Hematopoietic multipotent progenitor cell (in vitro differentiated cells): ENCODE measurements around the gene DOCK4. TPM values are rescaled to one million over a fixed set of nuclear protein-coding genes. Genes with fewer than 3 reads are reported as not detected.

Experiments
- DNase-seq, 3 donors: peaks; one replicate each; pipeline ENCODE4 v3.0.0-alpha.2; 2011 to 2015; ENCODE audit warnings: low read depth in 2 of 3, low spot score in 2 of 3
- total RNA-seq: library from RNA; depleted of rRNA; stranded (reverse); fragments of >200 nt; gene quantifications from one replicate; pipeline ENCODE4 v1.2.3, GENCODE V29; 2012

The DOCK4 gene
- total RNA-seq, 1 donor, result 2.4 TPM

DNA sequence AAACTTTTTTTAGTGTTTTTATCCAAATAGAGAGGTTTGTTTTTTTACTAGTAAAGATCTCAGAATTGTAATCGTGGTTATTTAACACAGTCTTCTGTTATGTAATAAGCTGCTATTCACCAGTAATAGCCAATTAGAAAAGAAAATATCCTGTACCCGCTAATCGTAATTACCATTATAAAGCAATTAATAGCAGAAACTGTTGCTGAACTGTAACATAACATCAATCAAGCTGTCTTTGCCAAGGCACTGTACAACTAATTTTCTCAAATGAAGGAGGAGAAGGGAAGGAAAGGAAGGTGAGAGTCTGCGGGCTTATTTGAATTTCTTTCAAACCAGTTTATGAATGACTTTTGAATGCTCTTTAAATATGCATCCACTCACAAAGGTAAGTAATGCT is 9.6 kb upstream of the DOCK4 start:
- DNase-seq, result no peak

DNA sequence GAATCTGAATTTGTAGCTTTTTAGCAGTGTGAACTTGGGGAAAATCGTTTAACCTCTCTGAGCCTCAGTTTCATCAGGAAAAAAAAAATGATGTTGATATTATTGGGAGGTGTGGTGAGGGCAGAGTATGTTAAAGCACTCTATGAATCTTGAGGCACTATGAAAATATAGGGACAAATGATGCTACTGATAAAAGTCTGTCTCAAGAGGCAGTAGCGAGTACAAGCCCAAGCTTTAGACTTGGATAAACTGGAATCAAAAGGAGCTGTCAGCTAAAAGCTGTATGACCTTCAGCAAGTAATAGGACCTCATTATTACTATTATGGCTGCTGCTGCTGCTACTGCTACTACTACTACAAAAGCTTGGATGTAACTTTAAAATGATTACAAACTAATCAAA is 8.7 kb upstream of the DOCK4 start:
- DNase-seq, result no peak

DNA sequence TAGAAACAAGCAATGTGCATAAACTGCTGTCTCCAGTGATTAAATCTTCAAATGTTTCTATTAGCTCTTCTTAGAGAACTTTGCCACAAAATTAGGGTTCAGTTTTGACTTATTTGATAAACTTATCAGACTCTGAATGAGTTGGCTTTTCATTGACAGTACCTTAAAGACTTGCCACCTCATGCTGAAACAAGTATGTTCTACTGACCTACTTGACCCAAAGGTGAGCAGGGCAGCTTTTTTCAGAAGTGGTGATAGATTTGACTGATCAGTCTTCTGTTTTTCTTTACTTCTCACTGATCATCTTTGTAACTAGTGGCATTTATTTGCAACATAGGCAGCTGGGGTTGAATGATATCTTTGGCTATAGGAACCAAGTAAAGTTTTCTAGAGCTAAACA is 8.1 kb upstream of the DOCK4 start:
- DNase-seq, result no peak

DNA sequence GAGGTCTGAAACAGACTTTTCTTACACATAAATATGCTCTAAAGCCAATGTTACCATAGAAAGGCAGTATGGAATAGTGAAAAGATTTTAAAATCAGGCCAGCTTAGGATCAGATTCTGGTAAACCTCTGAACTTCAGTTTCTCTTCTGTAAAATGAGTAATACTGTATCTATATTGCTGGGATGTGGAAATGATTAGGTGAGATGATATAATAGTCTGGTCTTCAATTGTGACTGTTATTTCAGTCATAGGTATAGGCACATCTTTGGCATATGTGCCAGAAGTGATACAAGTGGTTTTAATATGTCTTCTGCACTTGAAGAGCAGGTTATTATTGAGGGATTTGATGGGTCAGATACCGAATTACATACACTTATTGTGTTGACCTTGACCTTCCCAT is 7.5 kb upstream of the DOCK4 start:
- no peak for DNase-seq

- DNase-seq, result no peak
Measured at GRCh38 chr7:112212571-112212970, 6.4 kb upstream of the DOCK4 start.

DNA sequence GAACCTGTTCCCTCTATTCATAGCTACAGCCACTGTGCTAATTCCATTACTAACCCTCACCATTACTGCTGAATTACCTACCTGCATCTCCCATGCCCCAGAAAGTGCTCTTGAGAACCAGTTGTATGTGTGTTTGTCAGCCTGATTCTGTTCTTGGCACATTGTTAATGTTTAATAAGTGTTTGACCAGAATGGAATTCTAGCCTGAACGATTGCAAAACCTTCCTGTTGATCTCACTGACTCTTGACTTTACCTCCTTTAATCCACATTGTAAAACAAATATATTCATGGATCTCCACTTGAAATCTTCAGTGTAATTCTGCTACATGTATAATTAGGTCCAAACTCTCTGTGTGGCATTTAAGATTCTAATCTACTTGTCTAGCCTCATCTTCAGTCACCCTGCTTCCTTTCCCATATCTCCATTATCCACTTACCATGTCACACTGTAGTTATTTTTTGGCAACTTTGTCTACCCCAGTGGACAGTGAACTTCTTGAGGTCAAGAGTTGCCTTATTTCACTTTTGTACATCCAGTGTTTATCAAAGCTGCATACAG is 5.2 kb upstream of the DOCK4 start:
- DNase-seq, result no peak

DNA sequence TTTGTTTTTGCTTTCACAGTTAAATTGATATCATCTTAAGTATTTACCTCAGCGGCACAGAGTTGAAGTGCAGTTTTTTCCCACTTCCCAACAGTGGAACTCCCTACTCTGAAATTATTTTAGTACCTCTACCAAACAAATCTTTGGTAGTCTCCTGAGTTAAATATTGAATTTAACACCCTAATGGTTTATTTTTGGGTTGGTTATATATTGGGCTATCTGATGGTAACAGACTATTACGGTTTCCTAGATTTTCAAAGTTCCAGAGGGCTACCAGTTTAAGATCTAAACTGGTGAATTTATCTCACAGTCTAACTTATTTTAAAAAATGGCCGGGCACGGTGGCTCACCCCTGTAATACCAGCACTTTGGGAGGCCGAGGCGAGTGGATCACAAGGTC is 1.6 kb upstream of the DOCK4 start:
- DNase-seq, result no peak

- peak in 1 of 3 donors; percentile 10 for DNase-seq
Measured at GRCh38 chr7:112206991-112207592, 893 bp upstream of the DOCK4 start.

GRCh38 chr7:112205343-112206237 is 609 bp downstream of the DOCK4 start:
- peak in 2 of 3 donors; percentile 42 to 71 for DNase-seq

DNA sequence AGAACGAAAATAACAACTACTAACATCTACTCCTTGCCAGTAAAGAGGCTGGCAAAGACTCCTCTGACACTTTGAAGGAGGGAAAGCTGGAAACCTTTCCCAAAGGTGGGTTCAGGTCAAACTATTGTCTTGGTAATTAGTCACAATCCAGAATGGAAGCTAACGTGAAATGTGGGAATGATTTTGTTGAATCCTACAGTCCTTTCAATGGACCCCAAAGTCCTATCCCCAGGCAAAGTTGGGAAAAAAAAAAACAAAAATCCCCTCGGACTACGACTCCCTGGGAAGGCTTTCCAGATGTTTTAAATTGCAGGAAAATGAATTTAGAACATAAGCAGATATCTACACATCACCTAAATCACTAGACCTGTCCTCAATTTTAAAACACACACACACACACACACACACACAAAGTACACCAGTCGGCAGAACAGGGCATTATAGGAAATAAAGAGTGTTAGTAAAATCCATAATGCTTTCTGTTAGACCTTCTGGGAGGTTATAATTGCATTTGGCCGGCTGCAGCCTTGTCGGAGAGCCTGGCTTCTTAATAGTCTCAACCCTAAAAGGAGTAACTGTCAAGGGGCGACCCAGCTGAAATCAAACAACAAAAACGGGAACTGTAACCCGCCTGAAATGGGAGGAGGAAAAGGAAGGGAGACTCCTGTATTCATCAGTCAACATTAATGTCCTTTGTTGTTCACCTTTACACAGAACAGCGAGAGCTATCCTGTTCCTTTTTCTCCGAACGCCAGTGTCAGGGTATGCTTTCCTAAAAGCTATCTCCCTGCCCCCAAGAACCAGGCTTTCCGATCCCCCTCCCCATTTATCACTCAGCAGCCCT is 1.5 kb downstream of the DOCK4 start:
- peak in 2 of 3 donors; percentile 21 to 30 for DNase-seq

GRCh38 chr7:112203365-112203739 is 2.8 kb downstream of the DOCK4 start:
- no peak for DNase-seq

DNA sequence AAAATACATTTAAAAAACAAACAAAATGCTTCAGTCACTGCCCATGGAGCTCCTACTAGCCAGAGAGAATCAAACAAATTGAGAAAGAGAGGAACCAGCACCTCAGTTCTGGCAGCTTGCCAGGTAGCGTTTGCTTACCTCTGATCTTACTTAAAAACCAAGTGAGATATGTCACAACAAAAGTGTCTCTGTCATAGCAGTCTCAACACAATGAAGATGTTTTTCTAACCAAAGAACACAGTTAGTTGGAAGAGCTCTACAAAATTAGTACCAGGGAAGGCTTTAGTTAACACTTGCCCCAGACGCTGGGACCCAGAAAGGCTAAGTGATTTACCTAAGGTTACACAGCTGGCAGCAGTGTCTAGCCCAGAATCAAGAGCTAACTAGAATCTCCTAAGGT is 3.4 kb downstream of the DOCK4 start:
- peak in 1 of 3 donors; percentile 43 for DNase-seq

DNA sequence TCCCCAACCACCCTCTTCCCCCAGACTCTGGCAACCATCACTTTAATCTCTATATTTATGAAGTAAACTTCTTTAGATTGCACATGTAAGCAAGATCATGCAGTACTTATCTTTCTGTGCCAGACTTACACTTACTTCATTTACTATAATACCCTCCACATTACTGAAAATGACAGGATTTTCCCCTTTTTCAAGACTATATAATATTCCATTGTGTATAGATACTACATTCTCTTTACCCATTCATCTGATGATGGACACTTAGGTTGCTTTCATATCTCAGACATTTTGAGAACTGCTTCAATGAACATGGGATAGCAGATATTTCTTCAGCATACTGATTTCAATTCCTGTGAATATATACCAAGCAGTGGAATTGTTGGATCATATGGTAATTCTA is 4.4 kb downstream of the DOCK4 start:
- no peak for DNase-seq

DNA sequence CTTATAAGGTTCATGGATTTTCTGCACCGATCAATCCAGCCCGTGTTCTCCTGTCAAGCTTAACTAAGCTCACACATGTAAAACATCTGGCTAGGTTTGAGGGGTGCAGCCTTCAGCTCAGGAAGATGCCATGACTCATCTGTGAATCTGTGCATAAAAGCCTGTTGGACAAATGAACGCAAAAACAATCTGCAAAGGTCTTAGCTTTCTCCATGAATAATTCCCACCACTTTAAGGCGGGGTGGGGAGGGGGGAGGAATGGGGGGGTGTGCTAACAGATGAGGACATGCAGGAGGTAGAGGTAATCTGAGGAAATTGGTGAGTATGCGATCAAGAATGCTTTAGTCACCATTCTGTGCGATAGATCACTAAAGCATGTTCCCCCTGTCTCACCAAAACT is 4.8 kb downstream of the DOCK4 start:
- no peak for DNase-seq

DNA sequence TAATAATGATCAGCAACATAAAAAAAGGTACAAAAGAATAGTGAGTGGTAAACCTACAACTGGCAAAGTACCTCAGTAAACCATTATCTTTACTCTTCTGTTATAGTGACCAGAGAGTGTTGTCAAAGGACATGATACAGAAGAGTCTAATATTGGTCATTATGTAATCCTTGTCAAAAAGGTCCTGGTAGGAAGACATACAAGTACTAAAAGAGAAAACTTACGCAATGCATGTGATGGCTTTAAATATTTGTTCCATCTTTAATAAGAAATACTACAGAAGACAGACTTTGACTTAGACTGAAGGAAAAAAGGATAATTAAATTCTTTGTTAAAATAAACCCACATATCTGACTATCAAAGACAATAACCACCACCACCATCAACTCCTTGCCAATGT is 6.5 kb downstream of the DOCK4 start:
- no peak for DNase-seq

DNA sequence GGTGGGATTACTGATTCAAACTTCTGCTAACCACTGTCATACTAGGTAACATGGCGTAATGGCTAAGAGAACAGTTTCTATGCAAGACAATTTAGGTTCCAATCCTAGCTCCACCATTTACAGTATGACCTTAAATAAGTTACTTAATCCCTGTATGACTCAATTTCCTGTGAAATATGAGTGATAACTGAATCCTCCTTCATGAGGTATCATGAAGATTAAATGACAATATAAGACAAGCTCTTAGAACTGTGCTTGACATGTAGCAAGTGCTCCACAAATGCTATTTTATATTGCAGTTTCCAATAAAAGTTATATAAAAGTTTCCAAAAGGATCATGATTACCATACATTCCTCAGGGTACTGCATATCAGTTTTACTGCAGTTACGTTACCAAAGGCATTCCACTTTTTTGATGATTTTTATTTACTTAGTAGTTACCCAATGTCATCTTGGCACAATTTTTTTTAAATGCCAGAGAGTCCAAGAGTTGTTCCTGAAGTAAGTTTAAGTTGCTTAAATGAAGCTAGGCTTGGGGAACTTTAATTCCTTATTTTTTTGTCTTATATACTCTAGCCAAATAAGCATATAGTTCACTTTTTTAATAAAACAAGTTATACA is 7.1 kb downstream of the DOCK4 start:
- DNase-seq, result no peak

DNA sequence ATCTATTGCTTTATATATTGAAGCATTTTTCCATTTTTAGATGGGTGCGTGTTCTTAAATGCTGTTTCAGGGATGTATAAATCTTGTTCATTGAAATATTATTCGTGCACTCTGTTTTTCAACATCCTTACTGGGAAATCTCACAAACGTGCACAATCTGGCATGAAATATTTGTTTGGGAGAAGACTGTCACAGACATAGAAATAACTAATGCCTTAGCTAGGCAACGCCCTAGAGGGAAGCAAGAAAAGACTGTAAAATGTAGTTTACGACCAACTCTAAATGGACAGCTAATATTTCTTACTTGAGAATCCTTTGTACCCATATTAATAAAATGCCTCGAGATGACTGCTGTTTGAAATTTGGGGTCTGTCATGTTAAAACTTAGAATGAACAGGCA is 8.9 kb downstream of the DOCK4 start:
- no peak for DNase-seq

DNA sequence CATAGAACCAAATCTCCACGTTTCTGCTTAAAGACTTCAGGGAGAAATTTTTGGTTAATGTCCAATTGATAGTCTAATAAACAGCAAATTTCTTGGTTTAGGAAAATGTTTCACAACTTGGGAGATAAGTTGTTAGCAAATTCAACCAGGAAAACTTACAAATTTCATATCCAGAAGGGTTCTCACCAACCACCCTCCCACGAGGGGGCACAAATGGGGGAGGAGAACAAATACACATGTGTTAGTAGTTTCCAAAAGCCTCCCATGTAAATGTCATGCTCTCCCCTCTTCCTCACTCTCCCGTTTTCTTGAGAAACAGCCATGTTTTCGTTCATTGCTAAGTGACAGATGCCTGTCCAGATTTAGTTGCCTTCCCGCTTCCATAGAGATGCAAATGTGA is 10.5 kb downstream of the DOCK4 start:
- no peak for DNase-seq

- no peak for DNase-seq
Measured at GRCh38 chr7:112193915-112194502, 12.2 kb downstream of the DOCK4 start.
